ENCODE measurements around the gene LRRC43.
A peak's percentile ranks its signal among the peaks of the same experiment; 100 is the strongest.
"Not testable (repeated sequence)": the region's sequence is repeated elsewhere in the genome, so short reads cannot be mapped to it uniquely, and the experiment has no call there.

Gene LRRC43

DNA sequence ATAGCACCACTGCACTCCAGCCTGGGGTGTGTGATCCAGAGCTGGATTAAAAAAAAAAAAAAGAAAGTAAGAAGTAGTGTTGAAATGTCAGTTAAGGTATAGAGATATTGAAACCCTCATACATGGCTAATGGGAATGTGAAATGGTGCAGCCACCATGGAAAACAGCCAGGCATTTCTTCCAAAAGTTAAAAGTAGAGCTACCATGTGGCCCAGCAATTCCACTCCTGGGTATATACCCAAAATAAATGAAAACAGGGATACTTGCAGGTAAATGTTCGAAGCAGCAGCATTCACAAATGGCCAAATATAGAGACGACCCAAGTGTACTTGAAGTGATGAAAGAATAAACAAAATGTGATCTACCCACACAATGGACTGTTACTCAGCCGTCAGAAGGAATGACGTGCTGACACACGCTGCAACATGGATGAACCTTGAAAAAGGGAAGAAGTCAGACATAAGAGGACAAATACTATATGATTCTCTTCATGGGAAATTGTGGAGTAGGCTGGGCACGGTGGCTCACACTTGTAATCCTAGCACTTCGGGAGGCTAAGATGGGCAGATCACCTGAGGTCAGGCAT is 24.1 kb upstream of the LRRC43 start:
- DNase-seq (ENCODE audit: low spot score), result no peak

- DNase-seq (ENCODE audit: low spot score), result no peak
Measured at GRCh38 chr12:122159882-122160281, 23.0 kb upstream of the LRRC43 start.

- DNase-seq (ENCODE audit: low spot score), result no peak
Measured at GRCh38 chr12:122160761-122161160, 22.2 kb upstream of the LRRC43 start.

GRCh38 chr12:122161682-122162081 is 21.2 kb upstream of the LRRC43 start:
- DNase-seq (ENCODE audit: low spot score), result peak; percentile 19

GRCh38 chr12:122162976-122163375 is 19.9 kb upstream of the LRRC43 start:
- DNase-seq (ENCODE audit: low spot score), result no peak

DNA sequence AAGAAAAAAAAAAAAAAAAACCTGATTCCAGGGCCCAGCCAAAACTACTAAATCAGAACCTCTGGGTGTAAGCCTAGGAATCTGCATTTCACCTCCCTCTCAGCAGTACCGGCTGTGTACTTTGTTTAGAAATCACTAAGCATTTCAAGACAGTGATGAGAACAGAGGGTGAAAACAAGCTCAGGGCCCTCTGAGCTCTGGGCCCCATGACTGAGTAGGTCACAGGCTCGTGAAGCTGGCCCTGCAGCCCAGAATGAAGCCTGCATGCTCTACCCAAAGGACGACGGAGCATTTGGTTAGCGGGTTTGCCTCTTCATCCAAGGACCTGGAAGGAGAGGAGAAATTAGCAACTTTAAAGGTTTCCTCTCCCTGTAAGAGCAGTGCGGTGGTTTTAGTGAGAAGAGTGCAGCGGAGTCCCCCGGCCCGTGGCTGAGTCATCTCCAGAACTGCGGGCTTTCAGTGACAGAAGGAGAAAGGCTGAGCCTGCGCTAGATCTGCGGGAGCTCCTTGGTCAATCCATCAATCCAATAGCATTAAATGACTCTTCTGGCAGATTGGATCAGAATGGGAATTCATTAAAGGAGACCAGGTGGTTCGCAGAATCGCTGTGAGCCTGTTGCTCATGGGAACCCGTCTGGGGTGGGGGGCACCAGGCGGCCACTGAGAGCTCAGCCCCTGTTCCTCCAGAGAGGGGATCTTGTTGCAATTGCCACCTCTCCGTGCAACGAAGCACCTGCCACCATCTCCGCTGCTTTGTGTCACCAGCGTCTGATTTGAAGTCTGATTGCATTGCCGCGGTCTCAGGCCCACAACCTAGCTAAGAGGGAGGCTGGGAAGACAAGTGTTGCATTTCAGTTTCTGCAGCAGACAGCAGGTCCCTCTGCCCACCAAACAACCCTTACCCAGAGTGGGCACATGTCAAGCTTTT is 16.2 kb upstream of the LRRC43 start:
- peak; percentile 38 for DNase-seq (ENCODE audit: low spot score)

DNA sequence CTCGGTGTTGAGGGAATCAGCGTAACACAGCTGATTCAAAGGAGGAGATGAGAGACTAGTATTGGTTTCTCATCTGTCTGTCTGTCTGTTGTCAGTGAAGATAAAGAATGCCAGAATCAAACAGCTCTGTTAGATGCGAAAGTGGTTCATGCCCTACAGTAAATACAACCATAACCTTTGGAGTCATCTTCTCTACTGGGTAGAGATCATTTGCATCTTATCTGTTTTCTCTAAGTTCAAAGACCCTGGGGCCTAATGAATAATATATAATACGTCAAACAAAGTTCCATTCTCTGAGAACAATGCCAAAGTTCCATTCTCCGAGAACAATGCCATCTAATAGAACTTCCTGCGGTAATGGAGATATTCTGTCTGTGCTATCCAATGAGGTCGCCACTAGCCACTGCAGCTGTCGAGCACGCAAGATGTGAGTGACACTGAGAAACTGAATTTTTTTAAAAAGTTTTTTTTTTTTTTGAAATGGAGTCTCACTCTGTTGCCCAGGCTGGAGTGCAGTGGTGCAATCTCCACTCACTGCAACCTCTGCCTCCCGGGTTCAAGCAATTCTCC is 15.5 kb upstream of the LRRC43 start:
- no peak for DNase-seq (ENCODE audit: low spot score)

DNA sequence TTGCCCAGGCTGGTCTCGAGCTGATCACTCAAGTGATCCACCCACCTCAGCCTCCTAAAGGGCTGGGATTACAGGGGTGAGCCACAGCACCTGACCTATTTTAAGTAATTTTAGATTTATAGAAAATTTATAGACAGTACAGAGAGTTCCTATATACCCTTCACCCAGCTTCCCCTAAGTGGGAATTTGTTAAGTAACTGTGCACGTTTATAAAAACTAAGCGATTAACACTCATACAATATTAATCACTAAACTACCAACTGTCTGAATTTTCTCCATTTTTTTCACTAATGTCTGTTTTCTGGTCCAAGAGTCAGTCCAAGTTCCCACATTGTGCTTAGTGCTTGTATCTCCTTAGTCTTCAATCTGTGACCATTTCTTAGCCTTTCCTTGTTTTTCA is 14.4 kb upstream of the LRRC43 start:
- no peak for DNase-seq (ENCODE audit: low spot score)

GRCh38 chr12:122171399-122171798 is 11.5 kb upstream of the LRRC43 start:
- DNase-seq (ENCODE audit: low spot score), result no peak

GRCh38 chr12:122172262-122172939 is 10.5 kb upstream of the LRRC43 start:
- no peak for DNase-seq (ENCODE audit: low spot score)

GRCh38 chr12:122174155-122174845 is 8.6 kb upstream of the LRRC43 start, which contains the start of gene IL31:
Gene IL31, minus strand, starts transcription at chr12:122174221. Its CDS starts 49 bp downstream, at chr12:122174172.
- DNase-seq (ENCODE audit: low spot score), result no peak

DNA sequence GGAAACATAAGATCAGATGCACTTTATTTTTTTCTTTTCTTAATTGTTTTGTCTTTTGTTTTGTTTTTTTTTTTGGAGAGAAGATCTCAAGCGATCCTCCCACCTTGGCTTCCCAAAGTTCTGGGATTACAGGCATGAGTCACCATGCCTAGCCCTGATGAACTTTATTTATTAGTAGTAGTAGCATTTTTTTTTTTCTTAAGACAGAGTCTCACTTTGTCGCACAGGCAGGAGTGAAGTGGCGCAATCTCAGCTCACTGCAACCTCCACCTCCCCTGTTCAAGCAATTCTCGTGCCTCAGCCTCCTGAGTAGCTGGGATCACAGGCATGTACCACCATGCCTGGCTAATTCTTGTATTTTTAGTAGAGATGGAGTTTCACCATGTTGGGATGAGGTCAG is 6.5 kb upstream of the LRRC43 start:
- DNase-seq (ENCODE audit: low spot score), result not testable (repeated sequence)

DNA sequence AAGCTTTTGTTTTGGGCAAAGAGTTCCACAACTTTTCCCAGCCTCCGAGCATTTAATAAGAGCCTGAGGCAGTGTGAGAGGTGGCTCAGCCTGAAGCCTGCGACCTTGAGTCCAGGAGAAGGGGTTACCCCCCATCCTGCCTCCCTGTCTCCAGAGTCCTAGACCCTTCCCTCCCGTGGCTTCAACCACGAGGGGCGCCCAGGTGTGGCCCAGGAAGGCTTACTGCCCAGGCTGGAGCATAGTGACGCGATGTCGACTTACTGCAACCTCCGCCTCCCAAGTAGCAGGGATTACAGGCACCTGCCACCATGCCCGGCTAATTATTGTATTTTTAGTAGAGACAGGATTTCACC is 641 bp downstream of the LRRC43 start:
- no peak for DNase-seq (ENCODE audit: low spot score)

GRCh38 chr12:122184517-122184916 is 1.6 kb downstream of the LRRC43 start:
- DNase-seq (ENCODE audit: low spot score), result no peak

GRCh38 chr12:122185079-122185478 is 2.2 kb downstream of the LRRC43 start:
- no peak for DNase-seq (ENCODE audit: low spot score)

DNA sequence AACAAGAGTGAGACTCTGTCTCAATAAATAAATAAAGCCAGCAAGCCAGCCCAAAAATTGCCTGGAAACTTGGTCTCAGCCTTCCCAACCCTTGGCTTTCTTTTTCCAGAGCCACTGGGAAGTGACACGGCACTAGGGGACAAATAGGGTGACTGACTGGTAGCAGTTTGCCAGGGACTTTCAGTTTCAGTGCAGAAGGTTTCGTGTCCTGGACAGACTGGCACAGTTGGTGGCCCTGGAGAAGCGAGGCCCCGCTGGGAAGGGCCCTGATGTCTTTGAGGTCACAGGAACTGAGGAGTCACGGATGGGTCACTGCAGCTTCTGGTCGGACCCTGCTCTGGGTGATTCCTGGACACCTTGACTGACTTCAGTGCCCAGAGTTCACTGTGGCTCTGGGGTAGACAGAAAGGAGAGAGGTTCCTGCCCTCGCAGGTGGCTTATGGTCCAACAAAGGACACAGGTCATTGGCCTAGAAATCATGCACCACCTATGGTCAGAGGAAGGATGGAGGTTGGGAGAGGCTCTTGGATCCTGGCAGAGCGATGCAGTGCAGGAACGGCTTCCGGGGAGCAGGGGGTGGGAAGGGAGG is 2.7 kb downstream of the LRRC43 start:
- no peak for DNase-seq (ENCODE audit: low spot score)

DNA sequence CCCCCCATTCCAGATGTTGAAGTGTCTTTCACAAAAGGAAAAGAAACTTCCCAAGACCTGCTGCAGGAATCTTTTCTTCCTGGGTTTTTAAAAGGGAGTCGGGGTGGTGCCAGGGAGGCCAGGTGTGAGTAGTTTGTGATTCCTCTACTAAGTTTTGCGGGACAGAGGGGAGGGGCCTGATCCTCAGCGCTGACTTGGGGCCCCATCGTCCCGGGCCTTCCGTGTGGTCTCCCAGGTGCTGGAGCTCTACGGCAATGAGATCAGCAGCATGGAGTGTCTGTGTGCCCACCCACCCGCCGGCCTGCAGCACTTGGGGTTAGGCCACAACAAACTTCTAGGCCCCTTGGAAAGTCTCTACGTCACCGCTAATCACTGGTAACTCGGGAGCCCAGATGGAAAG is 4.5 kb downstream of the LRRC43 start:
- DNase-seq (ENCODE audit: low spot score), result no peak

GRCh38 chr12:122189626-122190475 is 6.9 kb downstream of the LRRC43 start:
- DNase-seq (ENCODE audit: low spot score), result no peak

- peak; percentile 63 for DNase-seq (ENCODE audit: low spot score)
Measured at GRCh38 chr12:122190842-122191668, 8.1 kb downstream of the LRRC43 start.

DNA sequence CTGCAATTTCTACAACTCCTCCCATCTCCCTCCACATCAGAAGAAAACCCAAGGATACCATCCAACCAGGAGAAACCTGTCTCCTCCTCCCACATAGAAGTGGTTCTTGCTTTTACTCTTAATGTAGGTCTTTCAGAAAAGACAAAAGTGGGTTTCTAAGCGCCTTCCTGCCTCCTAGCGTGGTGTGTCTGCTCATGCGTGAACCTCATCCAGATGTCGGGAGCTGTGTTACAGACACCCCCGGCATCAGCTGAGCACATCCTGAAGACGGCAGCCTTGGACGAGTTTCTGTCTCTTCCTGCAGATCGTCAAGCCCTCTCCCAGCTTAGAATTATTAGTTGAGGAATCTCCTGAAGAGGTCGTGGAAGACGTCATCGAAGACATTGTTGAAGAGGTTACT is 9.5 kb downstream of the LRRC43 start:
- DNase-seq (ENCODE audit: low spot score), result no peak
